Right atrium auricular region (tissue), 2 donors: Measurements from ENCODE around the gene INSYN2A. TPM values are rescaled to one million over a fixed set of nuclear protein-coding genes. Genes with fewer than 3 reads are reported as not detected.

ENCODE experiments used
- DNase-seq: peaks from one replicate; pipeline ENCODE4 v3.0.0-alpha.2; 2019; ENCODE audit warnings: low spot score
- H3K27ac ChIP-seq, 2 donors: fragments of 200-600 bp; sonication (generic); 1 replicate in 1 of 2; 2 replicates in 1 of 2; pipeline ENCODE4 v1.5.1; 2016 to 2019
- H3K27me3 ChIP-seq, 2 donors: fragments of 200-600 bp; sonication (generic); one replicate each; pipeline versions ENCODE4 v1.5.1 to v1.6.0; 2017 to 2019
- H3K36me3 ChIP-seq: fragments of 200-600 bp; sonication (generic); one replicate; pipeline ENCODE4 v1.5.1; 2016
- H3K4me1 ChIP-seq, 2 donors: fragments of 200-600 bp; sonication (generic); one replicate each; pipeline versions ENCODE4 v1.5.1 to v1.6.0; 2017 to 2019
- H3K4me3 ChIP-seq, 2 donors: fragments of 200-600 bp; sonication (generic); 1 replicate in 1 of 2; 2 replicates in 1 of 2; pipeline ENCODE4 v1.5.1; 2017 to 2019; ENCODE audit warnings: mild to moderate bottlenecking in 1 of 2, moderate library complexity in 1 of 2
- H3K9me3 ChIP-seq, 2 donors: fragments of 200-600 bp; sonication (generic); one replicate each; pipeline ENCODE4 v1.5.1; 2019
- total RNA-seq, 2 donors: library from RNA; depleted of rRNA; stranded (reverse); fragments of >200 nt; gene quantifications; one replicate each; pipeline ENCODE4 v1.1.0, GENCODE V29; 2016
- TF ChIP-seq, protein P1 (sequence below), 2 donors: fragments of 200-600 bp; sonication (generic); IDR thresholded peaks; one replicate each; pipeline ENCODE4 v1.5.1; 2019; ENCODE audit warnings: antibody characterized with exemption in 2 of 2

Gene INSYN2A
- total RNA-seq, 2 donors from 2014 or later = 0.11 TPM; not detected in 1

- Histone ChIP-seq H3K27ac (no peak overlapping the region), H3K4me3 (no peak overlapping the region), H3K4me1 (no peaks in the 10 kb centered on the region), H3K9me3 (no peaks in the 10 kb centered on the region), H3K36me3 (no peaks in the 10 kb centered on the region), H3K27me3 (no peaks in the 10 kb centered on the region)
- DNase-seq = no peak
- TF ChIP-seq, protein P1, sequence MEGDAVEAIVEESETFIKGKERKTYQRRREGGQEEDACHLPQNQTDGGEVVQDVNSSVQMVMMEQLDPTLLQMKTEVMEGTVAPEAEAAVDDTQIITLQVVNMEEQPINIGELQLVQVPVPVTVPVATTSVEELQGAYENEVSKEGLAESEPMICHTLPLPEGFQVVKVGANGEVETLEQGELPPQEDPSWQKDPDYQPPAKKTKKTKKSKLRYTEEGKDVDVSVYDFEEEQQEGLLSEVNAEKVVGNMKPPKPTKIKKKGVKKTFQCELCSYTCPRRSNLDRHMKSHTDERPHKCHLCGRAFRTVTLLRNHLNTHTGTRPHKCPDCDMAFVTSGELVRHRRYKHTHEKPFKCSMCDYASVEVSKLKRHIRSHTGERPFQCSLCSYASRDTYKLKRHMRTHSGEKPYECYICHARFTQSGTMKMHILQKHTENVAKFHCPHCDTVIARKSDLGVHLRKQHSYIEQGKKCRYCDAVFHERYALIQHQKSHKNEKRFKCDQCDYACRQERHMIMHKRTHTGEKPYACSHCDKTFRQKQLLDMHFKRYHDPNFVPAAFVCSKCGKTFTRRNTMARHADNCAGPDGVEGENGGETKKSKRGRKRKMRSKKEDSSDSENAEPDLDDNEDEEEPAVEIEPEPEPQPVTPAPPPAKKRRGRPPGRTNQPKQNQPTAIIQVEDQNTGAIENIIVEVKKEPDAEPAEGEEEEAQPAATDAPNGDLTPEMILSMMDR (IDR thresholded peaks at IDR 0.05) = no peak
Measured at GRCh38 chr10:127216786-127217185, 20.4 kb upstream of the INSYN2A start.

GRCh38 chr10:127216274-127216673 is 19.9 kb upstream of the INSYN2A start:
- H3K4me3 ChIP-seq = no peak overlapping the region
- no peak overlapping the region for H3K27ac ChIP-seq
- no peaks in the 10 kb centered on the region for H3K27me3 ChIP-seq
- no peaks in the 10 kb centered on the region for H3K9me3 ChIP-seq
- no peak for DNase-seq
- TF ChIP-seq, protein P1 (IDR thresholded peaks at IDR 0.05) = no peak
- no peaks in the 10 kb centered on the region for H3K36me3 ChIP-seq
- H3K4me1 ChIP-seq = no peaks in the 10 kb centered on the region

- Histone ChIP-seq H3K9me3 (no peaks in the 10 kb centered on the region), H3K4me3 (no peak overlapping the region), H3K36me3 (no peaks in the 10 kb centered on the region), H3K4me1 (no peaks in the 10 kb centered on the region), H3K27ac (no peak overlapping the region), H3K27me3 (no peaks in the 10 kb centered on the region)
- DNase-seq = no peak
- TF ChIP-seq, protein P1 (IDR thresholded peaks at IDR 0.05) = no peak
Measured at GRCh38 chr10:127215866-127216265, 19.5 kb upstream of the INSYN2A start.

DNA sequence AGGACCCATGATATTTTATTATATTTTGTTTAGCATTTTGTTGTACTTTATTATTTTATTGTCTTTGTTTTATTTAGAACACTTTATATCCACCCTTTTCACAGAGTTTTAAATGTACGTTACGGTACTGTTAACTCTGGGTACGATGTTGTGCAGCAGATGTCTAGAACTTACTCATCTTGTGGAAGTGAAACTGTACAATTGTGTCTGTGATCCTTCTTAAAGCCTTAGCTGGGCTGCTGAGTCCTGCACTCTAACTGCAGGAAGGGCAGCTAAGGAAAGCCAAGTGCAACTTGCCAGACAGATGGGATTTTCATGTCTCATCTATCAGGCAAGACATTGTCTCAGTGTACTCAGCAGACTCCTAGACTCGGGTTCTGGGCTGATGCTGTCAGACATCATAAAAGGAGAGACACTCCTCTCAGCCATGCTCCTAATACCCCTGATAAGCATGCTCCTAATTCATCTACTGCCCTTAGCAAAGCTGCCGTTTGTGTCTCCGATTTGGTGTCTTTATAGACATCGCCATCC is 14.6 kb upstream of the INSYN2A start:
- TF ChIP-seq, protein P1 (IDR thresholded peaks at IDR 0.05) = no peak

GRCh38 chr10:127207081-127207480 is 10.7 kb upstream of the INSYN2A start:
- no peaks in the 10 kb centered on the region for H3K9me3 ChIP-seq
- H3K27me3 ChIP-seq = no peaks in the 10 kb centered on the region
- no peak overlapping the region for H3K4me3 ChIP-seq
- H3K4me1 ChIP-seq = no peaks in the 10 kb centered on the region
- DNase-seq = no peak
- H3K27ac ChIP-seq = no peak overlapping the region
- TF ChIP-seq, protein P1 (IDR thresholded peaks at IDR 0.05) = no peak
- no peaks in the 10 kb centered on the region for H3K36me3 ChIP-seq

More for the DNA sequence above, 14.6 kb upstream of the INSYN2A start:
- no peak for DNase-seq
- Histone ChIP-seq H3K9me3 (no peaks in the 10 kb centered on the region), H3K4me3 (no peak overlapping the region), H3K4me1 (no peaks in the 10 kb centered on the region), H3K27me3 (no peaks in the 10 kb centered on the region), H3K36me3 (no peaks in the 10 kb centered on the region), H3K27ac (no peak overlapping the region)

GRCh38 chr10:127203067-127203466 is 6.7 kb upstream of the INSYN2A start:
- H3K27ac ChIP-seq = no peak overlapping the region
- no peaks in the 10 kb centered on the region for H3K4me1 ChIP-seq
- no peak overlapping the region for H3K4me3 ChIP-seq
- no peaks in the 10 kb centered on the region for H3K36me3 ChIP-seq
- H3K27me3 ChIP-seq = no peaks in the 10 kb centered on the region
- no peak for DNase-seq
- TF ChIP-seq, protein P1 (IDR thresholded peaks at IDR 0.05) = no peak
- H3K9me3 ChIP-seq = no peaks in the 10 kb centered on the region
